DMS114 treated with DMSO at 0.1 percent for 48 hours (cell line): ENCODE results near the gene ATP2A3.

ENCODE experiments used
- DNase-seq: peaks from one replicate; lab custom pipeline; 2025; ENCODE audit not compliant: unreplicated experiment; lab: John Stamatoyannopoulos, UW

Gene ATP2A3

GRCh38 chr17:3973495-3974137 lies 9.4 kb upstream of the ATP2A3 start:
- DNase-seq: no peak

- no peak for DNase-seq
Observed at GRCh38 chr17:3972931-3973330, 8.7 kb upstream of the ATP2A3 start.

- no peak for DNase-seq
Observed at GRCh38 chr17:3972281-3972731, 8.1 kb upstream of the ATP2A3 start.

- no peak for DNase-seq
Observed at GRCh38 chr17:3970668-3971067, 6.4 kb upstream of the ATP2A3 start.

GRCh38 chr17:3969963-3970362 lies 5.7 kb upstream of the ATP2A3 start:
- no peak for DNase-seq

GRCh38 chr17:3968886-3969524 lies 4.8 kb upstream of the ATP2A3 start:
- no peak for DNase-seq

GRCh38 chr17:3968015-3968414 lies 3.8 kb upstream of the ATP2A3 start:
- DNase-seq: no peak

- no peak for DNase-seq
Observed at GRCh38 chr17:3966720-3967363, 2.6 kb upstream of the ATP2A3 start.

GRCh38 chr17:3965118-3965800 lies 1.0 kb upstream of the ATP2A3 start:
- DNase-seq: peak; percentile 22

GRCh38 chr17:3963237-3964201 lies 718 bp downstream of the ATP2A3 start:
- no peak for DNase-seq

- no peak for DNase-seq
Observed at GRCh38 chr17:3962965-3963236, 1.3 kb downstream of the ATP2A3 start.

GRCh38 chr17:3962217-3962964 lies 1.8 kb downstream of the ATP2A3 start:
- DNase-seq: no peak

- no peak for DNase-seq
Observed at GRCh38 chr17:3961564-3962047, 2.6 kb downstream of the ATP2A3 start.

- no peak for DNase-seq
Observed at GRCh38 chr17:3960764-3961163, 3.5 kb downstream of the ATP2A3 start.

- DNase-seq: no peak
Observed at GRCh38 chr17:3959921-3960601, 4.2 kb downstream of the ATP2A3 start.

GRCh38 chr17:3959295-3959899 lies 4.8 kb downstream of the ATP2A3 start:
- no peak for DNase-seq

GRCh38 chr17:3957735-3958599 lies 6.3 kb downstream of the ATP2A3 start:
- DNase-seq: no peak

GRCh38 chr17:3956983-3957382 lies 7.3 kb downstream of the ATP2A3 start:
- DNase-seq: no peak
